IMR-90 (cell line): ENCODE measurements around the gene CCDC102B. TPM values are rescaled to one million over a fixed set of nuclear protein-coding genes. Genes with fewer than 3 reads are reported as not detected.

ENCODE experiments used
- ATAC-seq: fragments of 200-7000 bp; cut with Tn5 transposase; 2 replicates; pipeline ENCODE4 v1.9.1; 2020; ENCODE audit warnings: low read depth, mild to moderate bottlenecking, moderate library complexity
- BruUV-seq: library from RNA; stranded (reverse); fragments of 400-500 nt; replicated peaks from 2 replicates; lab custom pipeline; 2021; lab: Mats Ljungman, UMichigan
- CTCF ChIA-PET: fragments of 300-600 bp; formaldehyde crosslinking; extraction: SDS; loops from one replicate; lab custom pipeline; 2021; ENCODE audit warnings: antibody characterized with exemption; lab: Yijun Ruan, JAX
- POLR2A ChIA-PET: fragments of 300-600 bp; sonication (Branson Sonifier 250); formaldehyde crosslinking; loops from one replicate; lab custom pipeline; 2022; ENCODE audit warnings: antibody characterized with exemption; ENCODE audit not compliant: unreplicated experiment; lab: Charles Lee
- DNase-seq: peaks from one replicate; pipeline ENCODE4 v3.0.0; 2013
- H2AFZ ChIP-seq: replicated peaks from 2 replicates; pipeline ENCODE3; 2013; ENCODE audit warnings: low read length, mild to moderate bottlenecking; ENCODE audit not compliant: poor library complexity
- H2AK5ac ChIP-seq: 2 replicates; pipeline ENCODE4 v1.6.1; 2013; ENCODE audit warnings: low read depth, low read length, inconsistent platforms
- H2AK9ac ChIP-seq: replicated peaks from 2 replicates; pipeline ENCODE3; 2013; ENCODE audit warnings: mild to moderate bottlenecking, low read depth, low read length, moderate library complexity; ENCODE audit not compliant: poor library complexity
- H2BK120ac ChIP-seq: 2 replicates; pipeline ENCODE4 v1.6.1; 2013; ENCODE audit warnings: low read depth, low read length, inconsistent platforms
- H2BK15ac ChIP-seq: 3 replicates; pipeline ENCODE4 v1.6.1; 2013; ENCODE audit warnings: low read depth, low read length, inconsistent platforms
- H2BK20ac ChIP-seq: 2 replicates; pipeline ENCODE4 v1.6.1; 2013; ENCODE audit warnings: low read depth, mild to moderate bottlenecking, inconsistent platforms, low read length, moderate library complexity
- H2BK5ac ChIP-seq: 2 replicates; pipeline ENCODE4 v1.6.1; 2013; ENCODE audit warnings: mild to moderate bottlenecking, low read depth, low read length, inconsistent platforms; ENCODE audit not compliant: poor library complexity, severe bottlenecking
- H3K14ac ChIP-seq: replicated peaks from 2 replicates; pipeline ENCODE4 v1.6.1; 2013; ENCODE audit warnings: low read depth, low read length, inconsistent platforms
- H3K18ac ChIP-seq: 2 replicates; pipeline ENCODE4 v1.6.1; 2013; ENCODE audit warnings: low read depth, low read length, control low read depth
- H3K23ac ChIP-seq: 2 replicates; pipeline ENCODE4 v1.6.1; 2013; ENCODE audit warnings: low read depth, low read length, inconsistent platforms
- H3K27ac ChIP-seq: 2 replicates; pipeline ENCODE4 v1.5.1; 2013; ENCODE audit warnings: mild to moderate bottlenecking, control low read depth, low read length; ENCODE audit not compliant: insufficient read depth
- H3K27me3 ChIP-seq: 2 replicates; pipeline ENCODE4 v1.6.1; 2013; ENCODE audit warnings: low read length; ENCODE audit not compliant: control insufficient read depth, insufficient read depth
- H3K36me3 ChIP-seq: 2 replicates; pipeline ENCODE4 v1.6.1; 2013; ENCODE audit warnings: low read length, mixed read lengths; ENCODE audit not compliant: control insufficient read depth, insufficient read depth
- H3K4ac ChIP-seq: 2 replicates; pipeline ENCODE4 v1.6.1; 2013; ENCODE audit warnings: low read depth, low read length, inconsistent platforms
- H3K4me1 ChIP-seq: 2 replicates; pipeline ENCODE4 v1.6.1; 2013; ENCODE audit warnings: low read length, mixed read lengths; ENCODE audit not compliant: control insufficient read depth, insufficient read depth
- H3K4me2 ChIP-seq: 2 replicates; pipeline ENCODE4 v1.6.1; 2013; ENCODE audit warnings: low read depth, mild to moderate bottlenecking, control low read depth, low read length, moderate library complexity
- H3K4me3 ChIP-seq: 2 replicates; pipeline ENCODE4 v1.5.1; 2013; ENCODE audit warnings: low read depth, mild to moderate bottlenecking, control low read depth, low read length, moderate library complexity; ENCODE audit not compliant: insufficient read depth
- H3K56ac ChIP-seq: 2 replicates; pipeline ENCODE4 v1.6.1; 2013; ENCODE audit warnings: low read length, inconsistent platforms; ENCODE audit not compliant: insufficient read depth; ENCODE audit errors: extremely low read depth
- H3K79me1 ChIP-seq, 2 experiments: 2 replicates each; pipeline ENCODE4 v1.6.1; 2013; ENCODE audit warnings: low read length in 2 of 2, inconsistent platforms in 1 of 2, low read depth in 1 of 2
- H3K9ac ChIP-seq: 2 replicates; pipeline ENCODE4 v1.6.1; 2013; ENCODE audit warnings: low read depth, low read length, control low read depth
- H3K9me1 ChIP-seq: 2 replicates; pipeline ENCODE4 v1.6.1; 2013; ENCODE audit warnings: low read length, inconsistent platforms; ENCODE audit not compliant: insufficient read depth
- H3K9me3 ChIP-seq: 2 replicates; pipeline ENCODE4 v1.6.1; 2013; ENCODE audit warnings: low read length; ENCODE audit not compliant: control insufficient read depth, insufficient read depth
- H4K20me1 ChIP-seq: 2 replicates; pipeline ENCODE4 v1.6.1; 2013; ENCODE audit warnings: low read length, inconsistent platforms; ENCODE audit not compliant: insufficient read depth
- H4K5ac ChIP-seq: 2 replicates; pipeline ENCODE4 v1.6.1; 2013; ENCODE audit warnings: mild to moderate bottlenecking, low read depth, low read length, control low read depth
- H4K8ac ChIP-seq, 2 experiments: 2 replicates each; pipeline ENCODE4 v1.6.1; 2013; ENCODE audit warnings: low read depth in 2 of 2, low read length in 2 of 2, control low read depth in 1 of 2, inconsistent platforms in 1 of 2
- H4K91ac ChIP-seq: 2 replicates; pipeline ENCODE4 v1.6.1; 2013; ENCODE audit warnings: low read depth, low read length, inconsistent platforms; ENCODE audit not compliant: insufficient read depth
- BHLHE40 ChIP-seq: fragments of 150-350 bp; IDR thresholded peaks from 2 replicates; pipeline ENCODE4 v1.6.1; 2016; ENCODE audit warnings: mild to moderate bottlenecking, low read depth, low read length
- CEBPB ChIP-seq: IDR thresholded peaks from 2 replicates; pipeline ENCODE4 v1.6.1; 2012; ENCODE audit warnings: low read depth, low read length, improper control_type of control experiment
- CHD1 ChIP-seq: IDR thresholded peaks from 2 replicates; pipeline ENCODE4 v1.6.1; 2012; ENCODE audit warnings: low read depth, low read length, improper control_type of control experiment
- FOS ChIP-seq: fragments of 150-350 bp; IDR thresholded peaks from 2 replicates; pipeline ENCODE4 v1.6.1; 2016; ENCODE audit warnings: low read depth, low read length
- MAFK ChIP-seq: IDR thresholded peaks from 2 replicates; pipeline ENCODE4 v1.6.1; 2012; ENCODE audit warnings: low read depth, low read length, improper control_type of control experiment
- MAZ ChIP-seq: IDR thresholded peaks from 2 replicates; pipeline ENCODE4 v1.6.1; 2012; ENCODE audit warnings: low read depth, mild to moderate bottlenecking, low read length, improper control_type of control experiment, moderate library complexity, borderline replicate concordance
- MXI1 ChIP-seq: IDR thresholded peaks from 2 replicates; pipeline ENCODE4 v1.6.1; 2012; ENCODE audit warnings: low read depth, mild to moderate bottlenecking, low read length, moderate library complexity, borderline replicate concordance
- NFE2L2 ChIP-seq: fragments of 150-350 bp; IDR thresholded peaks from 2 replicates; pipeline ENCODE4 v1.6.1; 2016; ENCODE audit warnings: low read depth, mild to moderate bottlenecking, low read length
- POLR2A ChIP-seq: IDR thresholded peaks from 2 replicates; pipeline ENCODE4 v1.6.1; 2012; ENCODE audit warnings: mild to moderate bottlenecking, low read depth, low read length
- RAD21 ChIP-seq: IDR thresholded peaks from 2 replicates; pipeline ENCODE4 v1.6.1; 2012; ENCODE audit warnings: low read length, improper control_type of control experiment
- RCOR1 ChIP-seq: IDR thresholded peaks from 2 replicates; pipeline ENCODE4 v1.6.1; 2012; ENCODE audit warnings: mild to moderate bottlenecking, low read length, improper control_type of control experiment; ENCODE audit not compliant: insufficient replicate concordance
- RFX5 ChIP-seq: IDR thresholded peaks from 2 replicates; pipeline ENCODE4 v1.8.0; 2012; ENCODE audit warnings: low read depth, mild to moderate bottlenecking, low read length, moderate library complexity
- SMC3 ChIP-seq: fragments of 150-350 bp; IDR thresholded peaks from 2 replicates; pipeline ENCODE4 v1.6.1; 2016; ENCODE audit warnings: low read depth, mild to moderate bottlenecking, antibody characterized with exemption, low read length, moderate library complexity
- WGBS, 2 experiments: methylation state at CpG; one replicate each; pipeline versions ENCODE4 v1.1.5 to v1.1.7; 2013; ENCODE audit warnings: missing lambda C conversion rate in 2 of 2; ENCODE audit not compliant: insufficient read length in 1 of 2; ENCODE audit errors: extremely low coverage in 2 of 2; 5-methylcytosine and 5-hydroxymethylcytosine counted together
- dilution Hi-C: fragments of 300-500 bp; cut with HindIII; formaldehyde crosslinking; loops from one replicate; pipeline ENCODE4 v1.14.3; 2018; ENCODE audit warnings: low sequenced_read_pairs; ENCODE audit not compliant: unreplicated experiment
- in situ Hi-C: fragments of 300-500 bp; cut with MboI; formaldehyde crosslinking; loops from 3 replicates; pipeline ENCODE4 v1.14.3; 2019; ENCODE audit warnings: low sequenced_read_pairs, inconsistent platforms, mixed read lengths
- intact Hi-C: fragments of 100-400 bp; cut with micrococcal nuclease; formaldehyde crosslinking; loops from 2 replicates; pipeline ENCODE4 v1.10.0; 2022
- polyA plus RNA-seq, 3 experiments: library from polyadenylated mRNA; depleted of rRNA; stranded (reverse); fragments of >200 nt; gene quantifications; 2 replicates each; pipeline ENCODE4 v1.2.3, GENCODE V29; 2012; ENCODE audit warnings: low replicate concordance in 1 of 3
- total RNA-seq: library from RNA; depleted of rRNA; stranded (reverse); fragments of >200 nt; gene quantifications from 2 replicates; pipeline ENCODE4 v1.2.3, GENCODE V29; 2012
- TF ChIP-seq, protein P1 (sequence below): fragments of 150-350 bp; IDR thresholded peaks from 2 replicates; pipeline ENCODE4 v1.6.1; 2016; ENCODE audit warnings: low read depth, mild to moderate bottlenecking, low read length, moderate library complexity, borderline replicate concordance
- TF ChIP-seq, protein P2 (sequence below): conservative IDR thresholded peaks from 2 replicates; pipeline ENCODE4 v1.5.1; 2012; ENCODE audit warnings: mild to moderate bottlenecking, low read depth, low read length, improper control_type of control experiment
- TF ChIP-seq, protein P3 (sequence below): fragments of 150-350 bp; IDR thresholded peaks from 2 replicates; pipeline ENCODE4 v1.6.1; 2017; ENCODE audit warnings: mild to moderate bottlenecking, antibody characterized with exemption, low read length, low read depth

CCDC102B gene
- total and polyA plus RNA-seq, 2 of the 4 experiments (the other 2 are of a cell fraction): 0.54 to 1.4 TPM

DNA sequence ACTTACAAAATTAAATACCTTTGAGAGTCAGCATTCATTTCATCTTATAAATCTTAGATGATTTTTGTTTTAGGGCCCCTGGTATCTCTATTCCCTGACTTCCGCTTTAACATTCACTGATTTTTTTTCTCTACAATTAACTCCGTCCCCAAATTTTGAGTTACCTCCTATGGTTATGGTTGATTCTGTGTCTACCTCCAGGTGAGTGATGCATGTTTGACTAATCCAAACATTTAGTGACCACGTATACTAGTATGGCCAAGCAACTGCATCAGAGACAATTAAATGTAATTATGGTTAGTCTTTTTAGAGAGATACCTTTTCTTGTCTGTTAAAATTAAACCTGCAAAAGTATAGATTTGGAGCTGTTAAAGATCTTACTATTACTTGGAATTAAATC, 120.3 kb downstream of the CCDC102B start:
- no peaks in the 10 kb centered on the region for H3K36me3 ChIP-seq
- H4K91ac ChIP-seq: no peak overlapping the region
- no peak overlapping the region for H3K18ac ChIP-seq
- H3K9ac ChIP-seq: no peak overlapping the region
- no peak overlapping the region for H3K4me2 ChIP-seq
- H3K4me1 ChIP-seq: no peaks in the 10 kb centered on the region
- H4K5ac ChIP-seq: no peak overlapping the region
- H2AK5ac ChIP-seq: no peak overlapping the region
- H2AK9ac ChIP-seq: no peak overlapping the region
- no peak overlapping the region for H2BK15ac ChIP-seq
- H4K8ac ChIP-seq: no peak overlapping the region
- no CpG with 5 or more reads among the region's 3 CpGs for WGBS, 2 experiments
- H3K79me1 ChIP-seq: no peaks in the 10 kb centered on the region
- ChIA-PET CTCF (no interaction called here), POLR2A (no interaction called here)
- DNase-seq (no peak), ATAC-seq (no peak)
- H3K9me3 ChIP-seq: no peaks in the 10 kb centered on the region
- BruUV-seq: no TSS peak
- no peak overlapping the region for H2BK20ac ChIP-seq
- no peak overlapping the region for H3K27ac ChIP-seq
- H2BK120ac ChIP-seq: no peak overlapping the region
- no peak overlapping the region for H3K23ac ChIP-seq
- peaks cover 2% of the 10 kb centered on the region; the same call in 1 of the 2 replicates for H3K9me1 ChIP-seq
- no peaks in the 10 kb centered on the region for H3K27me3 ChIP-seq
- in situ Hi-C loops: no loop called here
- no peak overlapping the region for H3K4me3 ChIP-seq
- no peak overlapping the region for H2AFZ ChIP-seq
- H3K14ac ChIP-seq: no peak overlapping the region
- H2BK5ac ChIP-seq: no peak overlapping the region
- TF ChIP-seq RCOR1 (no peak), SMC3 (no peak), CEBPB (no peak), NFE2L2 (no peak), RAD21 (no peak), MXI1 (no peak), FOS (no peak), POLR2A (no peak), CHD1 (no peak), RFX5 (no peak), MAFK (no peak), BHLHE40 (no peak), MAZ (no peak)
- TF ChIP-seq, protein P1, sequence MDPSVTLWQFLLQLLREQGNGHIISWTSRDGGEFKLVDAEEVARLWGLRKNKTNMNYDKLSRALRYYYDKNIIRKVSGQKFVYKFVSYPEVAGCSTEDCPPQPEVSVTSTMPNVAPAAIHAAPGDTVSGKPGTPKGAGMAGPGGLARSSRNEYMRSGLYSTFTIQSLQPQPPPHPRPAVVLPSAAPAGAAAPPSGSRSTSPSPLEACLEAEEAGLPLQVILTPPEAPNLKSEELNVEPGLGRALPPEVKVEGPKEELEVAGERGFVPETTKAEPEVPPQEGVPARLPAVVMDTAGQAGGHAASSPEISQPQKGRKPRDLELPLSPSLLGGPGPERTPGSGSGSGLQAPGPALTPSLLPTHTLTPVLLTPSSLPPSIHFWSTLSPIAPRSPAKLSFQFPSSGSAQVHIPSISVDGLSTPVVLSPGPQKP: no peak
- TF ChIP-seq, protein P2, sequence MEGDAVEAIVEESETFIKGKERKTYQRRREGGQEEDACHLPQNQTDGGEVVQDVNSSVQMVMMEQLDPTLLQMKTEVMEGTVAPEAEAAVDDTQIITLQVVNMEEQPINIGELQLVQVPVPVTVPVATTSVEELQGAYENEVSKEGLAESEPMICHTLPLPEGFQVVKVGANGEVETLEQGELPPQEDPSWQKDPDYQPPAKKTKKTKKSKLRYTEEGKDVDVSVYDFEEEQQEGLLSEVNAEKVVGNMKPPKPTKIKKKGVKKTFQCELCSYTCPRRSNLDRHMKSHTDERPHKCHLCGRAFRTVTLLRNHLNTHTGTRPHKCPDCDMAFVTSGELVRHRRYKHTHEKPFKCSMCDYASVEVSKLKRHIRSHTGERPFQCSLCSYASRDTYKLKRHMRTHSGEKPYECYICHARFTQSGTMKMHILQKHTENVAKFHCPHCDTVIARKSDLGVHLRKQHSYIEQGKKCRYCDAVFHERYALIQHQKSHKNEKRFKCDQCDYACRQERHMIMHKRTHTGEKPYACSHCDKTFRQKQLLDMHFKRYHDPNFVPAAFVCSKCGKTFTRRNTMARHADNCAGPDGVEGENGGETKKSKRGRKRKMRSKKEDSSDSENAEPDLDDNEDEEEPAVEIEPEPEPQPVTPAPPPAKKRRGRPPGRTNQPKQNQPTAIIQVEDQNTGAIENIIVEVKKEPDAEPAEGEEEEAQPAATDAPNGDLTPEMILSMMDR: no peak
- TF ChIP-seq, protein P3, sequence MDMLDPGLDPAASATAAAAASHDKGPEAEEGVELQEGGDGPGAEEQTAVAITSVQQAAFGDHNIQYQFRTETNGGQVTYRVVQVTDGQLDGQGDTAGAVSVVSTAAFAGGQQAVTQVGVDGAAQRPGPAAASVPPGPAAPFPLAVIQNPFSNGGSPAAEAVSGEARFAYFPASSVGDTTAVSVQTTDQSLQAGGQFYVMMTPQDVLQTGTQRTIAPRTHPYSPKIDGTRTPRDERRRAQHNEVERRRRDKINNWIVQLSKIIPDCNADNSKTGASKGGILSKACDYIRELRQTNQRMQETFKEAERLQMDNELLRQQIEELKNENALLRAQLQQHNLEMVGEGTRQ: no peak
- intact Hi-C loops: no loop called here
- dilution Hi-C loops: no loop called here
- H4K20me1 ChIP-seq: no peaks in the 10 kb centered on the region
- no peak overlapping the region for H3K56ac ChIP-seq
- no peak overlapping the region for H3K4ac ChIP-seq
